ENCODE data around the gene SLAMF9.

The SLAMF9 gene

GRCh38 chr1:159953536-159954515, at the start of gene SLAMF9:
SLAMF9 (minus strand) TSS chr1:159954237; CDS start chr1:159954137, 100 bp downstream.
- DNase-seq = no peak

GRCh38 chr1:160001440-160001839, 47.4 kb upstream of the SLAMF9 start:
- no peak for DNase-seq

- DNase-seq = no peak
Measured at GRCh38 chr1:159999204-159999603, 45.2 kb upstream of the SLAMF9 start.

GRCh38 chr1:159996653-159997052, 42.6 kb upstream of the SLAMF9 start:
- DNase-seq = no peak

GRCh38 chr1:159994896-159995295, 40.9 kb upstream of the SLAMF9 start:
- no peak for DNase-seq

GRCh38 chr1:159993911-159994310, 39.9 kb upstream of the SLAMF9 start:
- DNase-seq = no peak

- DNase-seq = no peak
Measured at GRCh38 chr1:159992161-159992560, 38.1 kb upstream of the SLAMF9 start.

GRCh38 chr1:159991513-159991912, 37.5 kb upstream of the SLAMF9 start:
- DNase-seq = no peak

GRCh38 chr1:159990005-159990404, 36.0 kb upstream of the SLAMF9 start:
- DNase-seq = no peak

- no peak for DNase-seq
Measured at GRCh38 chr1:159989581-159989980, 35.5 kb upstream of the SLAMF9 start.

- no peak for DNase-seq
Measured at GRCh38 chr1:159988006-159988405, 34.0 kb upstream of the SLAMF9 start.

GRCh38 chr1:159987186-159987585, 33.1 kb upstream of the SLAMF9 start:
- no peak for DNase-seq

GRCh38 chr1:159986531-159986930, 32.5 kb upstream of the SLAMF9 start:
- DNase-seq = no peak

GRCh38 chr1:159986093-159986492, 32.1 kb upstream of the SLAMF9 start:
- no peak for DNase-seq

GRCh38 chr1:159985473-159985872, 31.4 kb upstream of the SLAMF9 start:
- no peak for DNase-seq

- DNase-seq = no peak
Measured at GRCh38 chr1:159983681-159984080, 29.6 kb upstream of the SLAMF9 start.

GRCh38 chr1:159982280-159982679, 28.2 kb upstream of the SLAMF9 start:
- no peak for DNase-seq

GRCh38 chr1:159981351-159982055, 27.5 kb upstream of the SLAMF9 start:
- DNase-seq = no peak

- DNase-seq = no peak
Measured at GRCh38 chr1:159980786-159981185, 26.7 kb upstream of the SLAMF9 start.

GRCh38 chr1:159980076-159980475, 26.0 kb upstream of the SLAMF9 start:
- no peak for DNase-seq

GRCh38 chr1:159979257-159979656, 25.2 kb upstream of the SLAMF9 start:
- no peak for DNase-seq

- no peak for DNase-seq
Measured at GRCh38 chr1:159978107-159978398, 24.0 kb upstream of the SLAMF9 start.

GRCh38 chr1:159977364-159978106, 23.5 kb upstream of the SLAMF9 start:
- no peak for DNase-seq
